Endodermal cell (in vitro differentiated cells): ENCODE results near the gene SMIM41. TPM values are rescaled to one million over a fixed set of nuclear protein-coding genes. Genes with fewer than 3 reads are reported as not detected.

Experiments used
- DNase-seq: peaks from one replicate; pipeline ENCODE4 v3.0.0-alpha.2; 2017
- H3K27ac ChIP-seq: 2 replicates; pipeline ENCODE4 v1.5.1; 2013; ENCODE audit warnings: mild to moderate bottlenecking, low read depth, low read length, moderate library complexity
- H3K27me3 ChIP-seq: 2 replicates; pipeline ENCODE4 v1.6.1; 2013; ENCODE audit warnings: mild to moderate bottlenecking, low read length, moderate library complexity; ENCODE audit not compliant: insufficient read depth, control insufficient read depth, poor library complexity, severe bottlenecking
- H3K36me3 ChIP-seq: 2 replicates; pipeline ENCODE4 v1.7.0; 2013; ENCODE audit warnings: mild to moderate bottlenecking, low read length, moderate library complexity; ENCODE audit not compliant: control insufficient read depth, insufficient read depth
- H3K4me1 ChIP-seq: one replicate; pipeline ENCODE4 v1.7.0; 2013; ENCODE audit warnings: low read length; ENCODE audit not compliant: control insufficient read depth, insufficient read depth
- H3K4me3 ChIP-seq: 2 replicates; pipeline ENCODE4 v1.5.1; 2013; ENCODE audit warnings: mild to moderate bottlenecking, low read length, moderate library complexity
- H3K9ac ChIP-seq: 2 replicates; pipeline ENCODE4 v1.6.1; 2013; ENCODE audit warnings: mild to moderate bottlenecking, low read length, moderate library complexity; ENCODE audit not compliant: poor library complexity, severe bottlenecking; ENCODE audit errors: extremely low read depth
- H3K9me3 ChIP-seq: 2 replicates; pipeline ENCODE4 v1.6.1; 2013; ENCODE audit warnings: mild to moderate bottlenecking, low read length, moderate library complexity; ENCODE audit not compliant: control insufficient read depth
- H3K27ac Mint-ChIP-seq: 2 replicates; pipeline ENCODE4 v1.8.0; 2020; ENCODE audit warnings: mixed read lengths
- H3K27me3 Mint-ChIP-seq: 2 replicates; pipeline ENCODE4 v1.8.0; 2021; ENCODE audit warnings: mild to moderate bottlenecking, mixed read lengths; ENCODE audit not compliant: insufficient read depth
- H3K36me3 Mint-ChIP-seq: 2 replicates; pipeline ENCODE4 v1.8.0; 2020; ENCODE audit warnings: low read depth, mixed read lengths
- H3K4me1 Mint-ChIP-seq: 2 replicates; pipeline ENCODE4 v1.8.0; 2020; ENCODE audit warnings: mixed read lengths
- H3K4me3 Mint-ChIP-seq: 2 replicates; pipeline ENCODE4 v1.8.0; 2020; ENCODE audit warnings: mild to moderate bottlenecking, moderate library complexity, mixed read lengths
- H3K9me3 Mint-ChIP-seq: 2 replicates; pipeline ENCODE4 v1.8.0; 2020; ENCODE audit warnings: mild to moderate bottlenecking, mixed read lengths
- CTCF ChIP-seq: fragments of 200-600 bp; sonication (generic); conservative IDR thresholded peaks from 2 replicates; pipeline ENCODE4 v1.5.0; 2021; ENCODE audit warnings: antibody characterized with exemption, mild to moderate bottlenecking
- WGBS, 2 experiments: methylation state at CpG; one replicate each; pipeline versions ENCODE4 v1.1.5 to v1.1.7; 2013; ENCODE audit warnings: missing lambda C conversion rate in 2 of 2, mixed read lengths in 1 of 2; ENCODE audit not compliant: insufficient coverage in 1 of 2, insufficient read length in 1 of 2; 5-methylcytosine and 5-hydroxymethylcytosine counted together
- total RNA-seq, 2 donors: library from RNA; stranded (reverse); fragmentation: NEBNext Ultra II Directional in 1 of 2; extraction: Animal tissue kit (Norgen Biotek cat#: 25700) in 1 of 2; gene quantifications; 2 replicates in 1 of 2; 3 replicates in 1 of 2; pipeline ENCODE4 v1.2.1, GENCODE V29; 2021

SMIM41 gene
- total RNA-seq, 2 donors from 2014 or later, result not detected

DNA sequence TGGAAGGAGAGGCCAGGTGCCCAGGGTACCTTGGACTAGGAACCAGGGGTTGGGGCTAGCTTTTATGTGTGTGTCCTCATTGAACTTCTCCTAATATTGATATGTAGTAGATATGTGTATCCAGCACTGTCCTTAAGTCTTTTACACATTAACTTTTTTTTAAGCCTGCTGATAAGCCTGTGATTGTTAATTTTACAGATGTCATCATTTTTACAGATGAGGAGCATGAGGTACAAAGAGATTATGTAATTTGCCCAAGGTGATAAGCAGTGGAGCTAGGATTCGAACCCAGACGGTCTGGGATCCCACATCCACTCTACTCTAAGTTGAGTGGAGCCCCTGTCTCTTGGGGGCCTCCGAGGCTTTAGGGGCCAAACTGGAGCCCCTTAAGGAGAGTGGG, 38.5 kb upstream of the SMIM41 start:
- H3K4me3 ChIP-seq, result no peak overlapping the region
- peaks cover 6% of the 10 kb centered on the region for H3K4me1 Mint-ChIP-seq
- DNase-seq, result no peak
- H3K4me1 ChIP-seq, result no peaks in the 10 kb centered on the region
- H3K36me3 ChIP-seq, result peaks cover 4% of the 10 kb centered on the region
- peaks cover 2% of the 10 kb centered on the region for H3K27me3 ChIP-seq
- no peak overlapping the region for H3K27ac Mint-ChIP-seq
- no peak overlapping the region for H3K4me3 Mint-ChIP-seq
- H3K27ac ChIP-seq, result no peak overlapping the region
- peaks cover 7% of the 10 kb centered on the region for H3K36me3 Mint-ChIP-seq
- H3K9me3 Mint-ChIP-seq, result no peaks in the 10 kb centered on the region
- peaks cover 4% of the 10 kb centered on the region for H3K27me3 Mint-ChIP-seq
- WGBS, 2 experiments, result 60 to 86% methylated on average over 1 to 3 of the region's 3 CpGs
- no peaks in the 10 kb centered on the region for H3K9me3 ChIP-seq
- no peak overlapping the region for H3K9ac ChIP-seq
- TF ChIP-seq CTCF, result no peak

GRCh38 chr12:52041695-52042123, 37.8 kb upstream of the SMIM41 start:
- peaks cover 6% of the 10 kb centered on the region for H3K4me1 Mint-ChIP-seq
- no peak for TF ChIP-seq CTCF
- DNase-seq, result peak; percentile 85

DNA sequence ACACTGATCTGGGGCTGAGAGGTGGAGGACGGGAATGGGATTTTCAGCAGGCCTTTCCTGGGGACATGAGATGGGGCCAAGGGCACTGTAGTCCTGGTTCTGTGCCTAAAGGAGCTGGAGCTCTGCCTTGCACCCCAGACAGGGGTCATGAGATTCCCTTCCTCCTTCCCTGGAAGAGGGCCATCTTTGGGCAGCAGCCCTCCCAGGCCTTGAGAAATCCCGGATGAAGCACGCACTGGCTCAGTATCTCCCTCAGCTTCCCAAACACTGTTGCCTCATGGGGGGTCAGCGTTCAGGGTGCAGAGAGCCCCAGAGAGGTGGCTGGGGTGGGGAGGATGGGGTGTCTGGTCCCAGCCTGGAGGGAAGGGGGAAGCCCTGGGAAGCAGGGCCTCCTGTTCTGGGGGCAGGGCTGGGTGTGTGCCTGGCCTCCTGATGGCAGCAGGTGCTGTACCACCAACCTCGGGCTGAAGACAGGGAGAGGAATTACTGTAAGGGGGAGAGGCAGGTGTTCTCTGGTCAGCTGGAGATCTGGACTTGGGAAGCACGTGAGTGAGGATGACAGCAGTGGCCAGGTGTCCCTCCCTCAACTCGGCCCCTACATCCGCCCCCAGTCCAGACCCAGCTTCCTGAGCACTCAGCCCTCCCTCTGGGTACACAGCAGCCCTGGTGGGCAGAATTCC, 36.7 kb upstream of the SMIM41 start:
- Histone ChIP-seq H3K36me3 (peaks cover 4% of the 10 kb centered on the region), H3K9ac (no peak overlapping the region), H3K9me3 (no peaks in the 10 kb centered on the region), H3K27me3 (no peaks in the 10 kb centered on the region), H3K4me1 (no peaks in the 10 kb centered on the region), H3K27ac (no peak overlapping the region), H3K4me3 (no peak overlapping the region)
- Mint-ChIP-seq H3K36me3 (peaks cover 7% of the 10 kb centered on the region), H3K9me3 (no peaks in the 10 kb centered on the region), H3K27me3 (no peaks in the 10 kb centered on the region), H3K27ac (no peak overlapping the region), H3K4me1 (peaks cover 4% of the 10 kb centered on the region), H3K4me3 (no peak overlapping the region)
- no peak for DNase-seq
- WGBS, 2 experiments, result 92 to 93% methylated on average over 2 to 8 of the region's 8 CpGs
- TF ChIP-seq CTCF, result no peak

More at GRCh38 chr12:52041695-52042123, 37.8 kb upstream of the SMIM41 start:
- H3K4me3 ChIP-seq, result no peak overlapping the region
- H3K9me3 ChIP-seq, result no peaks in the 10 kb centered on the region
- 62 to 78% methylated on average over 2 to 6 of the region's 6 CpGs for WGBS, 2 experiments
- no peaks in the 10 kb centered on the region for H3K4me1 ChIP-seq
- peaks cover 7% of the 10 kb centered on the region for H3K36me3 Mint-ChIP-seq
- peaks cover 4% of the 10 kb centered on the region for H3K36me3 ChIP-seq
- no peak overlapping the region for H3K27ac Mint-ChIP-seq
- H3K9ac ChIP-seq, result no peak overlapping the region
- no peaks in the 10 kb centered on the region for H3K27me3 ChIP-seq
- H3K9me3 Mint-ChIP-seq, result no peaks in the 10 kb centered on the region
- H3K27me3 Mint-ChIP-seq, result peaks cover 1% of the 10 kb centered on the region
- H3K4me3 Mint-ChIP-seq, result no peak overlapping the region
- H3K27ac ChIP-seq, result no peak overlapping the region
